ENCODE results near the gene SCUBE3. TPM values are rescaled to one million over a fixed set of nuclear protein-coding genes. Genes with fewer than 3 reads are reported as not detected.
A peak's percentile ranks its signal among the peaks of the same experiment; 100 is the strongest.

The SCUBE3 gene
- total RNA-seq (under 1 TPM in 4 of 5 donors, not detected in 1; 0.03 to 0.14 (median 0.08) TPM), total RNA-seq (0 to 0.75 (median 0.17) reads per million in 29 experiments)
- 0.15 TPM for total RNA-seq (2013)

- Histone ChIP-seq H3K4me3 (ENCODE audit: control insufficient read depth in 1 of 2, extremely low read depth in 1 of 2, low read length in 1 of 2) (peak within 1 kb of the TSS; percentile 36 to 64), H3K9me3 (no peaks in the 10 kb centered on the region), H3K27ac (ENCODE audit: low read length) (no peak within 1 kb of the TSS), H3K4me1 (ENCODE audit: control insufficient read depth in 1 of 2, extremely low read depth in 1 of 2, insufficient read depth in 2 of 2, low read length in 2 of 2) (peaks cover 2 to 15% of the 10 kb centered on the region in 2 experiments), H3K27me3 (replicated peaks in 1 of 2; ENCODE audit: control insufficient read depth in 2 of 2, extremely low read depth in 1 of 2, insufficient read depth in 2 of 2, low read length in 1 of 2) (peaks cover 24 to 69% of the 10 kb centered on the region in 2 experiments), H3K36me3 (ENCODE audit: control insufficient read depth in 2 of 2, extremely low read depth in 1 of 2, insufficient read depth in 1 of 2, low read length in 1 of 2) (no peaks in the 10 kb centered on the region)
- H3K4me1 Mint-ChIP-seq, result peaks cover 5 to 11% (median 6%) of the 10 kb centered on the region in 3 donors
- peaks cover 67 to 78% of the 10 kb centered on the region in 2 donors for H3K27me3 Mint-ChIP-seq
- 3% methylated on average over 69 of the region's 89 CpGs for WGBS (ENCODE audit: insufficient coverage)
- POLR2A ChIA-PET, result interaction anchor here in 1 of 2 donors (0.6 kb wide), 1 partner anchor 10 kb away, joined by 7 read pairs; no protein-coding TSS in a partner anchor
- H3K9me3 Mint-ChIP-seq, result no peaks in the 10 kb centered on the region
- no peak within 1 kb of the TSS for H3K27ac Mint-ChIP-seq
- CTCF ChIA-PET, result no interaction called here
- ATAC-seq (replicated peaks in 1 of 4) (peak in 3 of 4 experiments; percentile 46 to 66 (median 60)), DNase-seq (peak in 4 of 35 experiments; percentile 3 to 27 (median 11))
- peak within 1 kb of the TSS; percentile 52 to 81 (median 69) for H3K4me3 Mint-ChIP-seq
- H3K36me3 Mint-ChIP-seq, result peaks cover 4% of the 10 kb centered on the region
These were observed at the start of gene SCUBE3 for GRCh38 chr6:35213824-35214756. TSS of gene SCUBE3 (plus strand) at chr6:35213956. CDS start at chr6:35214419, 463 bp downstream.

- Mint-ChIP-seq H3K27me3 (peaks cover 19 to 20% of the 10 kb centered on the region in 2 donors), H3K4me3 (no peak overlapping the region), H3K36me3 (no peaks in the 10 kb centered on the region), H3K27ac (no peak overlapping the region), H3K4me1 (no peaks in the 10 kb centered on the region), H3K9me3 (peaks cover 0 to 1% (median 0%) of the 10 kb centered on the region in 3 donors)
- no peaks in the 10 kb centered on the region for H3K36me3 ChIP-seq (ENCODE audit: control insufficient read depth in 2 of 2, extremely low read depth in 1 of 2, insufficient read depth in 1 of 2, low read length in 1 of 2)
- ATAC-seq (replicated peaks in 1 of 4) (no peak), DNase-seq (no peak)
- H3K4me3 ChIP-seq (ENCODE audit: control insufficient read depth in 1 of 2, extremely low read depth in 1 of 2, low read length in 1 of 2), result no peak overlapping the region
- POLR2A ChIA-PET, result no interaction called here
- 92% methylated on average over 5 of the region's 6 CpGs for WGBS (ENCODE audit: insufficient coverage)
- CTCF ChIA-PET, result no interaction called here
- H3K9me3 ChIP-seq, result no peaks in the 10 kb centered on the region
- H3K27ac ChIP-seq (ENCODE audit: low read length), result no peak overlapping the region
- H3K27me3 ChIP-seq (replicated peaks in 1 of 2; ENCODE audit: control insufficient read depth in 2 of 2, extremely low read depth in 1 of 2, insufficient read depth in 2 of 2, low read length in 1 of 2), result peaks cover 0 to 14% of the 10 kb centered on the region in 2 experiments
- H3K4me1 ChIP-seq (ENCODE audit: control insufficient read depth in 1 of 2, extremely low read depth in 1 of 2, insufficient read depth in 2 of 2, low read length in 2 of 2), result no peaks in the 10 kb centered on the region
These were observed 49.5 kb upstream of the SCUBE3 start for GRCh38 chr6:35164277-35164676.

- Mint-ChIP-seq H3K27ac (no peak overlapping the region), H3K27me3 (peaks cover 16 to 19% of the 10 kb centered on the region in 2 donors), H3K36me3 (no peaks in the 10 kb centered on the region), H3K4me3 (no peak overlapping the region), H3K4me1 (no peaks in the 10 kb centered on the region), H3K9me3 (peaks cover 0 to 6% (median 0%) of the 10 kb centered on the region in 3 donors)
- H3K36me3 ChIP-seq (ENCODE audit: control insufficient read depth in 2 of 2, extremely low read depth in 1 of 2, insufficient read depth in 1 of 2, low read length in 1 of 2), result no peaks in the 10 kb centered on the region
- H3K4me3 ChIP-seq (ENCODE audit: control insufficient read depth in 1 of 2, extremely low read depth in 1 of 2, low read length in 1 of 2), result no peak overlapping the region
- H3K9me3 ChIP-seq, result no peaks in the 10 kb centered on the region
- DNase-seq (no peak), ATAC-seq (replicated peaks in 1 of 4) (no peak)
- WGBS (ENCODE audit: insufficient coverage), result 79% methylated on average over 4 of the region's 4 CpGs
- peaks cover 0 to 14% of the 10 kb centered on the region in 2 experiments for H3K27me3 ChIP-seq (replicated peaks in 1 of 2; ENCODE audit: control insufficient read depth in 2 of 2, extremely low read depth in 1 of 2, insufficient read depth in 2 of 2, low read length in 1 of 2)
- no peak overlapping the region for H3K27ac ChIP-seq (ENCODE audit: low read length)
- H3K4me1 ChIP-seq (ENCODE audit: control insufficient read depth in 1 of 2, extremely low read depth in 1 of 2, insufficient read depth in 2 of 2, low read length in 2 of 2), result no peaks in the 10 kb centered on the region
- ChIA-PET POLR2A (no interaction called here), CTCF (no interaction called here)
These were observed 48.9 kb upstream of the SCUBE3 start for GRCh38 chr6:35164868-35165267.

- Mint-ChIP-seq H3K4me3 (no peak overlapping the region), H3K36me3 (no peaks in the 10 kb centered on the region)
- H3K27ac ChIP-seq (ENCODE audit: low read length), result no peak overlapping the region
These were observed 48.1 kb upstream of the SCUBE3 start for GRCh38 chr6:35165630-35166071.

GRCh38 chr6:35166116-35166515 lies 47.6 kb upstream of the SCUBE3 start:
- ATAC-seq (replicated peaks in 1 of 4) (no peak), DNase-seq (no peak)
- peaks cover 0 to 6% (median 0%) of the 10 kb centered on the region in 3 donors for H3K9me3 Mint-ChIP-seq
- peaks cover 15 to 19% of the 10 kb centered on the region in 2 donors for H3K27me3 Mint-ChIP-seq
- no peak overlapping the region for H3K27ac ChIP-seq (ENCODE audit: low read length)
- no peaks in the 10 kb centered on the region for H3K36me3 ChIP-seq (ENCODE audit: control insufficient read depth in 2 of 2, extremely low read depth in 1 of 2, insufficient read depth in 1 of 2, low read length in 1 of 2)
- ChIA-PET POLR2A (interaction anchor here in 1 of 2 donors (0.6 kb wide), 1 partner anchor 425 kb away, joined by 3 read pairs; no protein-coding TSS in a partner anchor), CTCF (no interaction called here)
- WGBS (ENCODE audit: insufficient coverage), result no CpG with 5 or more reads among the region's 2 CpGs
- no peaks in the 10 kb centered on the region for H3K9me3 ChIP-seq
- H3K27me3 ChIP-seq (replicated peaks in 1 of 2; ENCODE audit: control insufficient read depth in 2 of 2, extremely low read depth in 1 of 2, insufficient read depth in 2 of 2, low read length in 1 of 2), result peaks cover 0 to 19% of the 10 kb centered on the region in 2 experiments
- no peaks in the 10 kb centered on the region for H3K4me1 Mint-ChIP-seq
- no peak overlapping the region for H3K4me3 ChIP-seq (ENCODE audit: control insufficient read depth in 1 of 2, extremely low read depth in 1 of 2, low read length in 1 of 2)
- no peaks in the 10 kb centered on the region for H3K36me3 Mint-ChIP-seq
- H3K27ac Mint-ChIP-seq, result no peak overlapping the region
- no peaks in the 10 kb centered on the region for H3K4me1 ChIP-seq (ENCODE audit: control insufficient read depth in 1 of 2, extremely low read depth in 1 of 2, insufficient read depth in 2 of 2, low read length in 2 of 2)
- no peak overlapping the region for H3K4me3 Mint-ChIP-seq

More at GRCh38 chr6:35165630-35166071, 48.1 kb upstream of the SCUBE3 start:
- H3K27ac Mint-ChIP-seq, result no peak overlapping the region
- H3K4me1 ChIP-seq (ENCODE audit: control insufficient read depth in 1 of 2, extremely low read depth in 1 of 2, insufficient read depth in 2 of 2, low read length in 2 of 2), result no peaks in the 10 kb centered on the region
- peaks cover 0 to 6% (median 0%) of the 10 kb centered on the region in 3 donors for H3K9me3 Mint-ChIP-seq
- H3K36me3 ChIP-seq (ENCODE audit: control insufficient read depth in 2 of 2, extremely low read depth in 1 of 2, insufficient read depth in 1 of 2, low read length in 1 of 2), result no peaks in the 10 kb centered on the region
- no peak for ATAC-seq (replicated peaks in 1 of 4)
- DNase-seq, result no peak
- H3K4me3 ChIP-seq (ENCODE audit: control insufficient read depth in 1 of 2, extremely low read depth in 1 of 2, low read length in 1 of 2), result no peak overlapping the region
- H3K27me3 ChIP-seq (replicated peaks in 1 of 2; ENCODE audit: control insufficient read depth in 2 of 2, extremely low read depth in 1 of 2, insufficient read depth in 2 of 2, low read length in 1 of 2), result peaks cover 0 to 16% of the 10 kb centered on the region in 2 experiments
- no peaks in the 10 kb centered on the region for H3K4me1 Mint-ChIP-seq
- peaks cover 15 to 19% of the 10 kb centered on the region in 2 donors for H3K27me3 Mint-ChIP-seq
- ChIA-PET POLR2A (no interaction called here), CTCF (no interaction called here)
- H3K9me3 ChIP-seq, result no peaks in the 10 kb centered on the region
- no CpG with 5 or more reads among the region's 2 CpGs for WGBS (ENCODE audit: insufficient coverage)

GRCh38 chr6:35166520-35166919 lies 47.2 kb upstream of the SCUBE3 start:
- no peak overlapping the region for H3K27ac Mint-ChIP-seq
- DNase-seq (no peak), ATAC-seq (replicated peaks in 1 of 4) (no peak)
- no peak overlapping the region for H3K27ac ChIP-seq (ENCODE audit: low read length)
- POLR2A ChIA-PET, result interaction anchor here in 1 of 2 donors (0.6 kb wide), 1 partner anchor 426 kb away, joined by 3 read pairs; no protein-coding TSS in a partner anchor
- CTCF ChIA-PET, result no interaction called here
- no peaks in the 10 kb centered on the region for H3K4me1 Mint-ChIP-seq
- H3K9me3 Mint-ChIP-seq, result peaks cover 0 to 6% (median 0%) of the 10 kb centered on the region in 3 donors
- H3K4me3 ChIP-seq (ENCODE audit: control insufficient read depth in 1 of 2, extremely low read depth in 1 of 2, low read length in 1 of 2), result no peak overlapping the region
- H3K36me3 ChIP-seq (ENCODE audit: control insufficient read depth in 2 of 2, extremely low read depth in 1 of 2, insufficient read depth in 1 of 2, low read length in 1 of 2), result no peaks in the 10 kb centered on the region
- no peaks in the 10 kb centered on the region for H3K4me1 ChIP-seq (ENCODE audit: control insufficient read depth in 1 of 2, extremely low read depth in 1 of 2, insufficient read depth in 2 of 2, low read length in 2 of 2)
- 71% methylated on average over 4 of the region's 5 CpGs for WGBS (ENCODE audit: insufficient coverage)
- peaks cover 15 to 19% of the 10 kb centered on the region in 2 donors for H3K27me3 Mint-ChIP-seq
- H3K4me3 Mint-ChIP-seq, result no peak overlapping the region
- peaks cover 0 to 19% of the 10 kb centered on the region in 2 experiments for H3K27me3 ChIP-seq (replicated peaks in 1 of 2; ENCODE audit: control insufficient read depth in 2 of 2, extremely low read depth in 1 of 2, insufficient read depth in 2 of 2, low read length in 1 of 2)
- no peaks in the 10 kb centered on the region for H3K36me3 Mint-ChIP-seq
- H3K9me3 ChIP-seq, result no peaks in the 10 kb centered on the region
